ENCODE data around the gene FGG.

FGG gene

GRCh38 chr4:154612472-154613414, at the start of gene FGG:
FGG (minus strand) TSS chr4:154612656; CDS start chr4:154612609, 47 bp downstream.
- TF ChIP-seq, protein P1, sequence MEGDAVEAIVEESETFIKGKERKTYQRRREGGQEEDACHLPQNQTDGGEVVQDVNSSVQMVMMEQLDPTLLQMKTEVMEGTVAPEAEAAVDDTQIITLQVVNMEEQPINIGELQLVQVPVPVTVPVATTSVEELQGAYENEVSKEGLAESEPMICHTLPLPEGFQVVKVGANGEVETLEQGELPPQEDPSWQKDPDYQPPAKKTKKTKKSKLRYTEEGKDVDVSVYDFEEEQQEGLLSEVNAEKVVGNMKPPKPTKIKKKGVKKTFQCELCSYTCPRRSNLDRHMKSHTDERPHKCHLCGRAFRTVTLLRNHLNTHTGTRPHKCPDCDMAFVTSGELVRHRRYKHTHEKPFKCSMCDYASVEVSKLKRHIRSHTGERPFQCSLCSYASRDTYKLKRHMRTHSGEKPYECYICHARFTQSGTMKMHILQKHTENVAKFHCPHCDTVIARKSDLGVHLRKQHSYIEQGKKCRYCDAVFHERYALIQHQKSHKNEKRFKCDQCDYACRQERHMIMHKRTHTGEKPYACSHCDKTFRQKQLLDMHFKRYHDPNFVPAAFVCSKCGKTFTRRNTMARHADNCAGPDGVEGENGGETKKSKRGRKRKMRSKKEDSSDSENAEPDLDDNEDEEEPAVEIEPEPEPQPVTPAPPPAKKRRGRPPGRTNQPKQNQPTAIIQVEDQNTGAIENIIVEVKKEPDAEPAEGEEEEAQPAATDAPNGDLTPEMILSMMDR (IDR thresholded peaks at IDR 0.05; ENCODE audit: control insufficient read depth, insufficient read depth, low read depth, low read length, missing control alignments), result no peak
- DNase-seq (ENCODE audit: low read depth), result no peak

DNA sequence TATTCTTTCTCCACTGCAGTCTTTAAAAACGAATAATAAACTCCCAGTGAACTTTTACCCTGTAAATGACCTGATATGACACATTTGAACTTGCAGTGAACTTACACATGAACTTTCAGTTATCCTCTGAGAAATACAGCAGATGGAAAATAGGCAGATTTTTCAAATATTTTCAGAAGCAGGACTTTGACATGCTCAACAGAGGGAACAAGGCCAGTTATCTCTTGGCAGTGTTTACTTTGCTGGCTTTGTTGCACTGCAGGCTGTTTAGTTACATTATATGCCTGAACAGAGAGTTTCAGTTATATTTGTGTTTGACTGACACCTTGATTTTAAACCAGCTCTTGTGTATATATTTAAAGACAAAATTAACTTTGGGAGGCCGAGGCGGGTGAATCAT, 47.6 kb upstream of the FGG start:
- TF ChIP-seq, protein P1 (IDR thresholded peaks at IDR 0.05; ENCODE audit: control insufficient read depth, insufficient read depth, low read depth, low read length, missing control alignments), result no peak
- DNase-seq (ENCODE audit: low read depth), result no peak
- no peak overlapping the region for H3K4me3 ChIP-seq (ENCODE audit: control insufficient read depth, low read depth, low read length)

More at GRCh38 chr4:154612472-154613414, at the start of gene FGG:
- H3K4me3 ChIP-seq (ENCODE audit: control insufficient read depth, low read depth, low read length), result no peak within 1 kb of the TSS

- TF ChIP-seq, protein P1 (IDR thresholded peaks at IDR 0.05; ENCODE audit: control insufficient read depth, insufficient read depth, low read depth, low read length, missing control alignments), result no peak
- no peak overlapping the region for H3K4me3 ChIP-seq (ENCODE audit: control insufficient read depth, low read depth, low read length)
- no peak for DNase-seq (ENCODE audit: low read depth)
Measured at GRCh38 chr4:154658680-154659405, 46.4 kb upstream of the FGG start.

- H3K4me3 ChIP-seq (ENCODE audit: control insufficient read depth, low read depth, low read length), result no peak overlapping the region
- DNase-seq (ENCODE audit: low read depth), result no peak
- TF ChIP-seq, protein P1 (IDR thresholded peaks at IDR 0.05; ENCODE audit: control insufficient read depth, insufficient read depth, low read depth, low read length, missing control alignments), result no peak
Measured at GRCh38 chr4:154643493-154643892, 31.0 kb upstream of the FGG start.

- TF ChIP-seq, protein P1 (IDR thresholded peaks at IDR 0.05; ENCODE audit: control insufficient read depth, insufficient read depth, low read depth, low read length, missing control alignments), result no peak
- no peak for DNase-seq (ENCODE audit: low read depth)
- no peak overlapping the region for H3K4me3 ChIP-seq (ENCODE audit: control insufficient read depth, low read depth, low read length)
Measured at GRCh38 chr4:154642373-154643009, 30.0 kb upstream of the FGG start.

DNA sequence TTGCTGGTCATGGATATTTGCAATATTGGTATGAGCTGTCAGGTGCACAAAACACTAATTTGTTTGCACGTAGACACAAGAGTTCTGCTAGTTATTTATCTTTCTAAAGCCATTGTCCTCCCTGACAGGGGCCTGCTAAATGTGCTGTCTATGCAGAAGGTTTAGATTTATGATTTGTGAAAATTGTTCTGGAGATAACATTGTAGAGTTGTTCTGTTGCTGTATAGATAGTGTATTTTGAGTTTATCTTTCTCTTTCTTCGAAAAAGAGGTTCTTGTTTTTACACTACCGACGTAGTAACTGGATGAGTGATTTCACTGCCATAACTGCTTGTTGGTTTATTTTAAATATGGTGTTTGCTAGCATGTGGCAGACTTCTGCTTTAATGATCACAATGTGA, 28.5 kb upstream of the FGG start:
- no peak for DNase-seq (ENCODE audit: low read depth)
- H3K4me3 ChIP-seq (ENCODE audit: control insufficient read depth, low read depth, low read length), result no peak overlapping the region
- TF ChIP-seq, protein P1 (IDR thresholded peaks at IDR 0.05; ENCODE audit: control insufficient read depth, insufficient read depth, low read depth, low read length, missing control alignments), result no peak
